Erythroblast (primary cell): Measurements from ENCODE around the gene SCARB2.

Experiments
- GATA1 ChIP-seq: IDR thresholded peaks from 2 replicates; pipeline ENCODE4 v1.6.1; 2011; ENCODE audit warnings: low read depth, mild to moderate bottlenecking, control low read depth, low read length, moderate library complexity
- POLR2A ChIP-seq: IDR thresholded peaks from 2 replicates; pipeline ENCODE4 v1.6.1; 2011; ENCODE audit warnings: mild to moderate bottlenecking, low read length

DNA sequence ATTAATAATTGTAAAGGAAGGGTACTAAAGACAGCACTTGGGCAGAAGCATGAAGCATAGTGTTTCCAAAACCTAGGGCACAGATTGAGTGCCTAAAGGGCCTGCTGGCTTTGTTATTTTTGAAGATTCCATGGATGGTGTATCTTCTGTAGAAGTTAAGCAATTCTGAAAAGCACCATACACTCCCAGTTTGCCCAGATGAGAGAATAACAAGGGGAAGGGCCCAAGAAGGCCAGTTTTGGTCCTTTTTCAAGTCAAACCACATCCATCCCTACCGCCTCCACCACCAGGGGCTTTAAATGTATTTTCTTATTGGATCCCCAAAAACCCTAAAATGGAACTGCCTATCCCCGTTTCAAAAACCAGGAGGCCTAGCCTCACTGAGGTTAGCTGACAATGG is 17.2 kb downstream of the SCARB2 start:
- TF ChIP-seq POLR2A (no peak), GATA1 (no peak)
